ENCODE measurements around the gene PTPRCAP. TPM values are rescaled to one million over a fixed set of nuclear protein-coding genes. Genes with fewer than 3 reads are reported as not detected.
"Not testable (repeated sequence)": the region's sequence is repeated elsewhere in the genome, so short reads cannot be mapped to it uniquely, and the experiment has no call there.

Gene PTPRCAP
- polyA plus RNA-seq, 5 donors, result 1.3 to 3.3 (median 1.8) TPM

DNA sequence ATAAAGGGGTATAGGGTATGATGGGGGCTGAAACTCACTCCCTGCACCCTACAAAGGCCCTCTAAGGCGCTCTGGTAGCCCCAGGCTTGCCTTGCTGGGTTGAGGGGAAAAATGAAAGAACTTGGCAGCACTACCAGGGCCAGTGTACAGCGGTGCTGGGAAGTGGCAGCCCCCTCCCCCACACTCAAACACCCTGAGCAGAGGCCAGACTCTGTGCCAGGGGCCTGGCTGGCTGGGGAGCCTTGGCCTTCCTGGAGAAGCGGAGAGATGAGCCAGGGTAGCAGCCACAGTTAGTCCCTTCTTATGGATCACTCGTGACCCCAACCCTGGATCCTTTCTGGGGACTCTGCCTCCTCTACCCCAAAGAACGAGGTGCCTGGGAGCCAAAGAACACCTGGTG, 28.9 kb upstream of the PTPRCAP start:
- DNase-seq, result no peak

DNA sequence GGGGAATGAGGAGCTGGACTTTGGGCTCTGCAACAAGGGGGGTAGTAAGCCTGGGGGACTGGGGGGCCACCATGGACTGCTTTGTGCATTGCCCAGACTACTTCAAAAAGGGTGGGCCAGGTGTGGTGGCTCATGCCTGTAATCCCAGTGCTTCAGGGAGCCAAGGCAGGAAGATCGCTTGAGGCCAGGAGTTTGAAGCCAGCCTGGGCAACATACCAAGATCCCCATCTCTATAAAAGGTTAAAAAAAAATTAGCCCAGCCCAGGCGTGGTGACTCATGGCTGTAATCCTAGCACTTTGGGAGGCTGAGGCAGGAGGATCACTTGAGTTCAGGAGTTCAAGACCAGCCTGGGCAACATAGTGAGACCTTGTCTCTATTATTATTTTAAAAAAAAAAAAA, 28.0 kb upstream of the PTPRCAP start:
- not testable (repeated sequence) for DNase-seq

DNA sequence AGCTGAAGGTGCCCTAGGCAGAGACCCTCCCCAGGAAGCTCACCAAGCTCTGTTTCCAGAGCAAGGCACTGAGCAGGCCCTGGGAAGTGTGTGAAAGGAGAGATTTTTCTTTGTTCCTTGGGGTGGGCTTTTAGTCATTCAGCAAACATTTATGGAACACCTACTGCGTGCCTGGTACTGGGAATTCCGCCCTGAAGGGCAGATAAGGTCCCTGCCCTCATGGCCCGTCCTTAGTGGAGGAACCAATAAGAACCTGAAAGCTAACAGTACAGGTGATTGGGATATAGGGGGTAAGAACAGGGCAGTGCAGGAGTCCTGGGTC, 27.7 kb upstream of the PTPRCAP start:
- DNase-seq, result no peak

DNA sequence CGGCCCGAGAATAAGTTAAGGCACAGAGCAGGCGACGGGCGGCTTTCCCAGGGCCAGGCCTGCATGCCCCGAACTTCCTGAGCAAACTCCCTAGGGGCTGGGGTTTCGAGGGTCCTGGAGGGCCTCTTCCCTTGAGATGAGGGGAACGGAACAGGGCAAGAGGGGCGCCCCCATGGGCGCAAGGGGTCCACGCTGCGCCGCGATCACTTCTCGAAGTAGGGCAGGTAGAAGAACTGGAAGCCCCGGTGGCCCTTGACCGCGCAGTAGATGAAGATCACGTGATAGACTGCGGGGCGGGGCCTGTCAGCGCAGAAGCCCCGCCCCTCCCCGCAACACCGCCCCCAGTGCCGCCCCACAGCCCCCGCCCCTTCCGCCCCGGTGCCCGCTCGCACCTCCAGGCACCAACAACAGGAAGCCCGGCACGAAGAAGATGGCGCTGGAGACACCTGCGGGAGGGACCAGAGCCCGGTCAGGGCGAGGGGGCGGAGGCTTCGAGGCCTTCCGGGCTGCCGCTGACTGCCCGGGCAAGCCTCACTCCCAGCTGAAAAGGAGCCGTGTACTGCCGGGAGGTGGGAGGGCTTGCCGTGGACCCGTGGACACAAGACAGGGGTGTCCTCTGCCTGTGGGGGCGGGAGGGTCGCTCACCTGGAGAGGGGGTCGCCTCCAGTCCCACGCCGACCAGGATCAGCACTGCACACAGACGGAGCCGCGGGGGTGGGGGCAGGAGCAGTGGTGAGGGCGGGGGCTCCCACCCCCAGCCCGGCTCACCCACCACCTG, 27.1 kb upstream of the PTPRCAP start:
- DNase-seq, result peak; percentile 62 to 66

DNA sequence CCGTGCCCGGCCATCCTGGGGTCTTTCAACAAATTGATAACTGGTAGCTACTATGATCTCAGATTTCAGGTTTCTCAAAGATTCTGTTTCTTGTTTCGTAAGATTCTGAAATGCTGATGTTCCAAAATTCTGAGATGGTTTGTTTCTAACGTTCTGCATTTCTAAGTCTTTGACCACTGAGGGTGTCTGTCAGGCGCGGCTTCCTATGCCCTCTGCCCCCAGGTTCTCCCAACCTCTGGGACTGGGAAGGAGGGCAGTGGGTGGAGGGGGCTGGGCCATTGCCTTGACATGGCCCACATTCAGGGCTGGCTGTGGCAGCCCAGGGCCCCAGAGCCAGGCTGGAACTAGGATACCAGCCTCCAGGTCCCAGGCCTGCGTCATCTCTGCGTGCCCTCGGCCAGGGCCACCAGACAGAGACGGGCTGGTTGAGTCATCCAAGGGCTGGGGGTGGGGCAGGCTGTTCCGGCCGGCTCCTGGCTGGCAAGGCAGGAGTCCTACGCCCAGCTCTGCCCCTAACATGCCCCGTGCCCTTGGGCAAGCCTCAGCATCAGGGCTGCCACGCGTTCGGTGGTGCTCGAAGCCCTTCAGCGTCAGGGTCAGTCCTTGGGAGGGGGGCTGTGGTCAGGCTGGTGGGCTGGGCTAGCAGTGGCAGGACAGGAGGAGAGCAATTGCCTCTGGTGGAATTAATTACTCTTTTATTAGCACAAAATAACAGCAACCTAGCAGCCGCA, 26.4 kb upstream of the PTPRCAP start:
- no peak for DNase-seq

DNA sequence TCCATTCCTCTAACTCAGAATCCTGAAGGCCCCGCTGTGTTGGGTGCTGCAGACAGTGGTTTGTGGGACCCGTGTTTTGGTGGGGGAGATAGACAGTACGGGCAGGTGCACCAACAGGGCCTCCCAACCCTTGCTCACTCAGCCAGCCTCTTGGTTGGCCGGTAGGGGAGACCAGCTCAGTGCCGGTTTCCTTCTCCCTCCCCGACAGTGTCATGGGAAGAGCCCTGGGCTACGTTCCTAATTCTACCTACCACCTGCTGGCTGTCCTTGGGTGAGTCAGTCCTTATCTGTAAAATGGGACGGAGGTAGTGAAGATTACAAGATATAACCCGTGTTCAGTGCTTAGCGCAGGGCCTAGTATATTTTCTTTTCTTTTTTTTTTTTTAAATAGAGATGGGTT, 25.7 kb upstream of the PTPRCAP start:
- no peak for DNase-seq

DNA sequence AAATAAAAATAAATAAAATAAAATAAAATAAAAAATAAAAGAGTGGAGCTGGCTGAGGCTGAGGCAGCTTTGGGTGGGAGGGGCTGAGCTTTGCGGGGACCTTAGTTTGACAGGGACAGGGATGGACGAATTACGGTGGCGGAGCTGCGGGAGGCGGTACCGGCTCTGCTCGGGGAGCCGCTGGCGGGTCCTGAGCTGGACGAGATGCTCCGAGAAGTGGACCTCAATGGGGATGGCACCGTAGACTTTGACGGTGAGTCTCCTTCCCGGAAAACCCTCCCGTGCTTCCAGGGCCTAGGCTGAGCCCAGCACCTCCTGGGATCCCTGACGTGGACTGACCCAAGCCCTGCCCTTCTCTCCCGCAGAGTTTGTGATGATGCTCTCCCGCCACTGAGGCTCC, 20.8 kb upstream of the PTPRCAP start:
- DNase-seq, result no peak

DNA sequence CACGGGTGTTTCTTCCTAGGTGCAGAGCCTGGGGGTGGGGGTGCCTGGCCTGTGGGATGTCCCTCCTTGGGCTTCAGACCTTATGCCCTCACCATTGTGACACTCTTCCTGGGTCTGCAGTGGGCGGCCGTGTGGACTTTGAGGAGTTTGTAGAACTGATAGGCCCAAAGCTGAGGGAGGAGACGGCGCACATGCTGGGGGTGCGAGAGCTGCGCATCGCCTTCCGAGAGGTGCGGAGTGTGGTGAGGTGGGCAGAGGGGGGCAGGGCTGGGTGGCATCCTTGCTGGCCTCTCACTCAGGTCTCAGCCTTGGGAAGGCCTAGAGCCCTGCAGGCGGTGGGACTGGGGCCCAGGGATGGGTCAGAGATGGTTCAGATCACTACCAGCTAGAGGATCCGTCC, 20.0 kb upstream of the PTPRCAP start:
- no peak for DNase-seq

DNA sequence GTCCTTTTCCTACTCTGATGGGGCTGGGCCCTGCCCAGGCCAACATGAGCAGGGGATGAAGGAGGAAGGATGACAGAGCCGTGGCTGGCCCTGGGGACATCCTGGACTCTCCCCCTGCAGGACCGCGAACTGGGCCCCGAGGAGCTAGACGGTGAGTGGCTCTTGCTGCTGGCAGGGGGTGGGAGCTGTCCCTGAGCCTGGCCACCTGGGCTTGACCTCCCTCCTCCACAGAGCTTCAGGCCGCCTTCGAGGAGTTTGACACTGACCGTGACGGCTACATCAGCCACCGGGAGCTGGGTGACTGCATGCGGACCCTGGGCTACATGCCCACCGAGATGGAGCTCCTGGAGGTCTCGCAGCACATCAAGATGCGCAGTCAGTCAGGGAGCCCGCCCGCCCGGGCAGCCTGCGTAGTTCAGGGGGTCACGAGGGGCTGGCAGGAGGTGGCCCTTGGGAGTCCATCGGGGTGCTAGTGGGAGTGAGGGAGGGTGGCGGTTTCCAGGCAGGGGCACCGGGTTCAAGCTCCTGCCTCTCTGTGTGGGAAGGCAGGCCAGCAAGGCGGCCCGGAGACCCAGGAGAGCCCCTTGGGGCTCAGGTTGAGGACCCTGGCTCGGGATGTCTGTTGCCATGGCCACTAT, 18.7 kb upstream of the PTPRCAP start:
- no peak for DNase-seq

DNA sequence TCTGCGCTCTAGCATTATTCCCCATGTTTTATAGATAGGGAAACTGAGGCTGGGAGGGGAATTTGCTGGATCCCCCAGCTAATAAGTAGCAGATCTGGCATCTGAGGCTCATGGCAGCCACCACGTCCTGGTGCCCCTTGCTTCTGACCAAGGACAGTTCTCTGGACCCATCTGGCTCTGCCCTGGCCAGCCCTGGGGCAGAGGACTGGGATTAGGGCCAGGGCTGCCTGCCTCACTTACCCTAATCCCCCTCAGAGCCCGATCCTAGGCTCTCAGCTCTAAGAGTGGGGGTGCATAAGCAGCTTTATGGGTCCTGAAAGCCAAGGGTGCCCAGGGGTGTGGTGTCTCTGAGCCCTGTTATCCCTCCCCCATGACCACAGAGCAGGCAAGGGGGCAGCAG, 17.6 kb upstream of the PTPRCAP start, which contains the start of gene CABP4:
Gene CABP4 (plus strand): TSS at position 301 of the 400 bp plus-strand sequence. CDS start 70 bp downstream, at position 371.
- DNase-seq, result no peak

DNA sequence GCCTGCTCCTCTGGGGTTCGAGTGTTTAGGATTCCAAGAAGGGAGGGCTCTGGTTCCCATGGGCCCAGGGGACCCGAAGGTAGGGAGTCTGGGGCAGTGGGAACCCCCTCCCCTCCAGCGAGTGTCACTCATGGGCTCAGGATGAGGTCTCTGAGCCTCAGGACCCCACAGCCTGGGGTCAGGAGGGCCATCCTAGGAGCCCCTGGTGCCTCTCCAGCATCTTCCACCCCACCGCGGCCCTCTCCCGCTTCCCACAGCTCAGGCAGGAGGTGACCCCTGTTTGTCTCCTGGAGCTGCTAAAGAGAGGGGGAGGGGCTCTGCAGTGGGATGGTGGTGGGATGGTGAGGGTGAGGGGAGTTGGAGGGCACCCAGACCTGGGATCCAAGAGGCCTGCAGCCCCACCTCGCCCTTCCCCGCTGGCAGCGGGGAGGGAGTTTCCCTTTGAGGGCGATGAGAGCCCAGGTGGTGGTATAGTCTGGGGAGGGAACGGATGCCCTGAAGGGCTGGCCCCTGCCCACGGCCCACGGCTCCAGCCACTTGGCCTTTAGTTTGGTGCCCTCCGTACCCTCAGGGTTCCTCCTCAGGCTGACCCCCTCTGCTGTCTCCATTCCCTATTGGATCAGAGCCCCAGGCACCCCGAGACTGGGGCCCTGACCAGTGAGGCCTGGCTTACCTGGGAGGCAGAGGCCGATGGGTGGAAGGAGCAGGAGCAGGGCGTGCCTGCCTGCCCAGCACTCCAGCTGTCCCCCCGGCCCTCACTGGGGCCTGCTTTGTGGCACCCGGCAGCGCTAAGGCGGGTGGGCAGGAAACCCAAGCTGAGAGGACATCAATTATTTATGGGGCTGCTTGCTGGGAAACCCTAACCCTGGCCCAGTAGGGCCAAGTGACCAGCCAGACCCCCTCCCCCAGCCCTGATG, 16.6 kb upstream of the PTPRCAP start:
- no peak for DNase-seq

DNA sequence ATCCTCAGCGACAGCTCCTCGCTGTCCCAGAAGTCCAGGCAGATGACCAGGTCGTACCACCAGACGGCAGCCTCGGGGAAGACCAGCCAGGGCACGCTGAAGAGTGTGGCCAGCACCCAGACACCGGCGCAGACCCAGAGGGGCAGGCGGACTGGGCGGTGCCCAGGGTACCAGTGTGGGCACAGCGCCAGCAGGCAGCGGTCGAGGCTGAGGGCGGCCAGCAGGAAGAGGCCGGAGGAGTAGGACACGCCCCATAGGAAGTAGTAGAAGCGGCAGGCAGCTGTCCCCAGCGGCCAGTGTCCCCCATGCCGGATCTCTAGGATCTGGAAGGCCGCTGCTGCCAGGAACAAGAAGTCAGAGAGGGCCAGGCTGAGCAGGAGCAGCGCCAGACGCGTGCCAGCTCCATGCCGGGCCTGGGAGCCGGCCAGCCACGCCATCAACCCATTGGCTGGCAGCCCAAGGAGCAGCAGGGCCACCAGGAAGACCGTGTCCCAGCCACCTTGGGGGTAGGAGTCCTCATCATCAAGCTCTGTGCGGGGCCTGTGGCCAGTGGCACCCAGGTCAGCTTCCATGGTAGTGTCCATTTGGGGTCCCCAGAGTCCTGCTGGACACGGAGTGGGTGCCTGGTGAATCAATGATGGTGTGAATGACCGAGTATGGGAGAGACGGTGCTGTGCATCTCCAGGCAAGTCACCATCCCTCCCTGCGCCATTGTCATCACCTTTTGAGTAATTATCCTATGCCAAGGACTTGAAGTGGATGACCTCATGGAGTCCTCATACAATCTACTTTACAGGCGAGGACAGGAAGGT, 14.9 kb upstream of the PTPRCAP start, which contains the start of gene GPR152:
Gene GPR152 (minus strand): TSS at position 589 of the 812 bp plus-strand sequence. CDS start 5 bp downstream, at position 584.
- no peak for DNase-seq

DNA sequence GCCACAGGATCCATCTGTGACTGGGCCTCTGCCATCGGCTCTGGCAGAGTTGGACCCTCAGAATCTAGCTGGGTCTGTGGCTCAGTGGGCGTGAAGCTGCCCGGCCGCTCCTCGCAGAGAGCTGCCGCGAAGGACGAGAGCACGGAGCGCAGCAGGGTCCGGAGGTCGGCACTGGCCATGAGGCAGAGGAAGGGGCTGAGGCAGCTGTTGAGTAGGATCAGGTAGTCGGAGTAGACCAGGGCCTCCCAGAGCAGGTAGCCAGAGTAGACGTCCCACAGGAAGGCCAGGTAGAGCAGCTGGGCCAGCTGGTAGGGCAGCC, 14.1 kb upstream of the PTPRCAP start:
- DNase-seq, result no peak

DNA sequence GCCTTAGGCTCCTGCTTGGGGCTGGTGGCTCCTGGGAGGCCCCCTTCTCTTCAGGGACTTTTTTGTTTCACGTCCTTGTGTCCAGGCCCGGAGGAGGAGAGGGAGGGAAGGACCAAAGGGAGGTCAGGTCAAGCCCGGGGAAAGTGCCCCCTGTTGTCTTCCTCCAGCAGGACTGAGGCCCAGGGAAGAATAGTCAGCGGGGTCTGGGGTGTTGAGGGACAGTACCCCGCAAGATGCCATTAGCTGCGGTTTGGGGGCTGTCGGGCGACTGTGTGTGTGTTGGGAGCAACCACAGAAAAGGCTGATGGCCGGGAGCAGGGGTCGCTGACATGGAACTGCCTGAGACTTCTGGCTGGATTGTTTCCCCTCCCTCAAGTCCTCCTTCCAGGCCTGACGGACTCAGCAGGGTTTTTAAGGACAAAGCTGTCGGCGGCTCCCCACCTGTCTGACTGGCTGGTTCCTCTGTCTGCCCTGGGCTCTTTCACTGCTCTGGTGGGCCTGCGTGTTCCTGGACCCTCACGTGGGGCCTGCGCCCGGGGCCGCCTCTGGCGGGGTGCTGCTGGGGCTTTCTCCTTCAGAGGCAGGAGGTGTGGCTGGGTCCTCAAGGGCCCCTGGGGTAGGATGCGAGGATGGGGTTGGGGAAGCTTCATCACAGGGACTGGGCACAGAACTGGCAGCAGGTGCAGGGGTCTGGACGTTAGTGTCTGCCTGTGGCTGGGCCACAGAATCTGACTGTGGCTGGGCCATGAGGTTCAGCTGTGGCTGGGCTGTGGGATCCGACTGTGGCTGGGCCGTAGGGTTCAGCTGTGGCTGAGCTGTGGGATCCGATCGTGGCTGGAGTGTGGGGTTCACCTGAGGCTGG, 13.5 kb upstream of the PTPRCAP start:
- no peak for DNase-seq

DNA sequence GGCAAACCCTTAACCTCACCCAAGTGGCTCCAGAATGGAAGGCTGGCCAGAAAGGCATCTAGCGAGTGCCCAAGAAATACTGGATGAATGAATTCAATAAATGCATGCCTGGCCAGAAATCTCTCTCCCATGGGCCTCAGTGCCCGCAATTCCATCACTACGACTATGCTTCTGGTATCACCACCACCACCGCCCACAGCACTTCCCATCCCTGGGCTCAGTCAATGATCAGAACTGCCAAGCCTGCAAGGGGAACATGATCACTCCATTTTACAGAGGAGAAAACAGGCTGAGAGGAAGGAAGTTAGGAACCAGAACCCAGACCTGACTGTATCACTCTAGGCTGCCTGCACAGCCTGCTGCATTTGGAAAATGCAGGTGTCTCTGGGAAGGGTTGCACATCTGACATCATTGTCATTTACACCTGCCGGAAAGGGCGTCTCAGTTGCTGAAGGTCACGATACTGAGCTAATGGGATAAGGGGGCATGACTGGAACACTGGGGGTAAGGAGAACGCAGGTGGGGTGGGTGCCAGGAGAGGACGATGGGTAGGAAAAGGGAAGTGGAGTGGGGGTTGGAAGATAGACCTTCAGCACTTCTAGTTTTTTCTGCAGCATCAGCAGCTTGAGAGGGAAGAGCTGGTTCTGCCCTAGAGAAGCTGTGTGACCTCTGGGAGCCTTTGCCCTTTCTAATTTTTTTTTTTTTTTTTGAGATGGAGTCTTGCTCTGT, 11.8 kb upstream of the PTPRCAP start:
- no peak for DNase-seq

DNA sequence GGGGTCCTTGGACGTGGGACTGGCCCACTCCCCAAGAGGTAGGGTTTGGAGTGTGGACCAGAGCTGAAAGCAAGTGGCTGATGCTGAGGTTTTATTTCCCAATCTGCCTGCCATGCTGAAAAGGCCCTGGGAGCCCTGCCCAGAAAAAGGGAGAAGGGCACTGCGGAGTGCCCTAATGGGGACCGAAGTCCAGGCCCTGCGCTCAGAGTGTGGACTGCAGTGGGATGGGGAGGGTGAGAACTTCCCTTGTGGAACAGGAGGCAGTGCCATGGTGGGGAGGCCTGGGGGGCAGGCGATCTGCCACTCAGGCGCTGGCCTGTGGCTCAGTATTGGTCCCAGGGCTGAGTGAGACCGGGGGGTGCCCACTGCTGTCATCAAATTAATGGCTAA, 10.7 kb upstream of the PTPRCAP start:
- no peak for DNase-seq

DNA sequence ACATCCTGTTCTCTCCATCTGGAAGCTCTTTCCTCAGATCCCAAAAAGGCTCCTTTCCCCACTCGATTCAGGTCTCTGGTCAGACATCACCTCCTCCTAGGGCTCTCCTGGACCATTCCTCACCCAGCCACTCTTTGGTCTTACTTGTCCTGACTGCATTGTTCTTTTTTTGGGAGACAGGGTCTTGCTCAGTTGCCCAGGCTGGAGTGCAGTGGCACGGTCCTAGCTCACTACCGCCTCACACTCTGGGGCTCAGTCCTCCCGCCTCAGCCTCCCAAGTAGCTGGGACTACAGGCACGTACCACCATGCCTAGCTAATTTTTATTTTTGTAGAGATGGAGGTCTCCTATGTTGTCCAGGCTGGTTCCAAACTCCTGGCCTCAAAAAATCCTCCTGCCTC, 8.0 kb upstream of the PTPRCAP start:
- DNase-seq, result no peak

DNA sequence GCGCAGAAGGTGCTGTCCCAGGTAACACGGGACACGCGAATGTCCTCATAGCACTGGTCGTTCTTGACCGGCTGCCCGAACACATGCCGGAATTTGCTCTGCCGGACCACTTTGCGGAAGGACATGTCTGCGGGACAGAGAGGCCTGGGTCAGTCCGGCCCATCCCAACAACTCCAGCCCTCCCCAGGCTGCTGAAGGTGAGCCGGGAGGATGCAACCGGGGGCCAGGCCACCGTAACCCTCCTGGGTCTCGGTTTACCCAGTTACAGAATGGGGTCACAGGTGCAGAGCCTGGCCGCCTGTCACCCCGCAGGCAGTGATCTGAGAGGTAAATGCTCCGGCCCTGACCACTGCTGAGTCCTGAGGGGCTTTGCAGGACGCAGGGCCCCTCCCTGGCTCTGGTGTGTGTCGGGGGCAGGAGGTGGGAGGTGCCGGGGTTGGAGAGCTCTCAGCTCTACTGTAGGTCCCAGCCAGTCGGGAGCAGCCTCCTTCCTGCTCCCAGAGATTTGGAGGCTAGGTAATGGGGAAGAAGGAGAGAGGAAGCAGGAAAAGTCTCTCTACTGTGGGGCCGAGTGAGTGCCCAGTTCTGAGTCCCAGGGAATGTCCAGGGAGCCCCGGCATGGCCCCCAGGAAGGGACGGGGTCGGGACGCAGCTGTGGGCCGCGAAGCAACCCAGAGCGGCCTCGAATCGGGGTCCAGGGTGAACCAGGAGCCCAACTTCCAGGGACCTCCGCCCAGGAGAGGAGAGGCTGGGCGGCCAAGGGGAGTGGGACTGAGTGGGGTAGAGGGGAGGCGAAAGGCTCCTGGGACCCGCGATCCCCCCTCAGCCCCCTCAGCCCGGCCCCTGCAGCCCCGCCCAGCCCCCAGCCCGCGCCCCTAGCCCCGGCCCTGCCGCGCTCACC, 5.3 kb upstream of the PTPRCAP start:
- DNase-seq, result no peak
